NB4 (cell line): ENCODE data around the gene PHKG1.

ENCODE experiments used
- POLR2A ChIP-seq: IDR thresholded peaks from 2 replicates; pipeline ENCODE4 v1.6.1; 2011; ENCODE audit warnings: mild to moderate bottlenecking; ENCODE audit not compliant: insufficient read length; ENCODE audit errors: extremely low read depth
- TF ChIP-seq, protein P1 (sequence below): IDR thresholded peaks from one replicate; pipeline ENCODE4 v1.5.1; 2012; ENCODE audit warnings: low read depth, low read length
- TF ChIP-seq, protein P2 (sequence below): IDR thresholded peaks from 2 replicates; pipeline ENCODE4 v1.6.1; 2011; ENCODE audit warnings: low read depth, low read length

DNA sequence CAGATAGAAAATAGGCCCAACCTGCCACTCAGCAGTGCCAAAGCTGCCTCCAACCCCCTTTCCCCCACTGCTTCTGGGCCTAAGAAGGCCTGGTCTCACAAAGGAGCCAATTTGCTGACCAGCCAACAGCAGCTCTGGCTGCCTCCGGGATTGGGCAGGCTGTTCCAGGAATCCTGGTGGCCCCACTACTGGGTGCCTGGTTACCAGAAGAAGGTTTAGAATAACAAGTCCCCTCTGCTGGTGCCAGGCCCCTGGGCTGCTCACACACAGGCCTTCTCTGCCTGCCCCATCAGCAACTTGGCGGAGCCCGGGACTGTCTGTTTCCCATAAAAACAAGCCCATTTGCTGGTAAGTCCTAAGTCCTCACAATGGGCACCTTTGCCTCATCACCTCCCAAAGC lies 1.2 kb downstream of the PHKG1 start:
- TF ChIP-seq, protein P1, sequence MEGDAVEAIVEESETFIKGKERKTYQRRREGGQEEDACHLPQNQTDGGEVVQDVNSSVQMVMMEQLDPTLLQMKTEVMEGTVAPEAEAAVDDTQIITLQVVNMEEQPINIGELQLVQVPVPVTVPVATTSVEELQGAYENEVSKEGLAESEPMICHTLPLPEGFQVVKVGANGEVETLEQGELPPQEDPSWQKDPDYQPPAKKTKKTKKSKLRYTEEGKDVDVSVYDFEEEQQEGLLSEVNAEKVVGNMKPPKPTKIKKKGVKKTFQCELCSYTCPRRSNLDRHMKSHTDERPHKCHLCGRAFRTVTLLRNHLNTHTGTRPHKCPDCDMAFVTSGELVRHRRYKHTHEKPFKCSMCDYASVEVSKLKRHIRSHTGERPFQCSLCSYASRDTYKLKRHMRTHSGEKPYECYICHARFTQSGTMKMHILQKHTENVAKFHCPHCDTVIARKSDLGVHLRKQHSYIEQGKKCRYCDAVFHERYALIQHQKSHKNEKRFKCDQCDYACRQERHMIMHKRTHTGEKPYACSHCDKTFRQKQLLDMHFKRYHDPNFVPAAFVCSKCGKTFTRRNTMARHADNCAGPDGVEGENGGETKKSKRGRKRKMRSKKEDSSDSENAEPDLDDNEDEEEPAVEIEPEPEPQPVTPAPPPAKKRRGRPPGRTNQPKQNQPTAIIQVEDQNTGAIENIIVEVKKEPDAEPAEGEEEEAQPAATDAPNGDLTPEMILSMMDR: no peak
- TF ChIP-seq, protein P2, sequence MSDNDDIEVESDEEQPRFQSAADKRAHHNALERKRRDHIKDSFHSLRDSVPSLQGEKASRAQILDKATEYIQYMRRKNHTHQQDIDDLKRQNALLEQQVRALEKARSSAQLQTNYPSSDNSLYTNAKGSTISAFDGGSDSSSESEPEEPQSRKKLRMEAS: no peak
- no peak for TF ChIP-seq POLR2A
